Activated gamma-delta T cell treated with anti-CD3 and anti-CD28 coated beads, Interleukin-2, amount 50 U/mL, for 16 hours (primary cell): ENCODE results near the gene SYCP3.
"Not testable (repeated sequence)": the region's sequence is repeated elsewhere in the genome, so short reads cannot be mapped to it uniquely, and the experiment has no call there.

Experiments
- DNase-seq: peaks from one replicate; pipeline ENCODE4 v3.0.0-alpha.2; 2020; ENCODE audit warnings: low read depth

Gene SYCP3

DNA sequence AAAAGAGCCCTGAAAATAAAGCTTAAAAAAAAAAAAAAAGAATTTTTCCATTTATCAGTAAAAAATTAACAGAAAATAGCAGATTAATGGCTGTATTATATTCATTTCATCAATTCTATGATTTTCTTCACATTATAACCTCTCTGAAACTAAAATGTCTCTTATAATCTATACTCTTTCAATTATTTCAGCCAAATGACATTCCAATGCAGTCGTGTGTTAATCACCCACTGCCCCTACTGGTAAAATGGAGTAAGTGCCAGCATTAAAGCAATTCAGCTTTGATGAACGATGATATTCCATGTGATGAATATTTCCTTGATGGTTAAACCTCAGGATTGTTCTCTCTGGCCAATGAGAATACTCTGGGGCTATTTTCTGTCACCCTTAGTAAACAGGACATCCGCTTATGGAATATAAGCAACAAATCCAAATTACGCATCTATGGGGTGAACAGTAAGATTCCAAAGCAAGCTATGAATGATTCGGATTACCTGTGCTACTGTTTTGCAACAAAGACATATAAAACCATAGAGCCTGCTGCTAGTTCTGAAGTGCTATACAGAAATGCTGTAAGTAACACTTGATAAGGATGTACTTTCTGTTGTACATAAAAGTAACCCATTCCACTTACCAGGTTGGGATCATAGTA is 20.3 kb upstream of the SYCP3 start:
- DNase-seq, result no peak

DNA sequence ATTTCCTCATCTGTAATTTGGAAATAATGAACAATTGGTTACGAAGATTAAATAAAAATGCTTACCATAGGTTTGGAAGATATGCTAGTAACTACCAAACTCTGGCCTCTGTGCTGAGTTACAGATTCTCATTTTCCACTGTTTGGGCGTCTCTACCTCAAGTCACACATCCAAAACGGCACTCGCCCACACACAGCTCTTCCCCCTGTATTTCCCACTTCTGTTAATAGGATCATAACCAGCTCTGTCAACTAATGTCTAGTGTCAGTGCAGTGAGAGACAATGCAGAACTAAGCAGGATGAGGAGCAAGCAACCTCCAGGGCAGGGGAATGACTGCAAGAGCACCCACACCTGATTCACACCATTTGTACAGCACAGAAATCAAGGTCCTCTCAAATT is 10.9 kb upstream of the SYCP3 start:
- no peak for DNase-seq

- DNase-seq, result no peak
Measured at GRCh38 chr12:101749657-101750056, 10.4 kb upstream of the SYCP3 start.

DNA sequence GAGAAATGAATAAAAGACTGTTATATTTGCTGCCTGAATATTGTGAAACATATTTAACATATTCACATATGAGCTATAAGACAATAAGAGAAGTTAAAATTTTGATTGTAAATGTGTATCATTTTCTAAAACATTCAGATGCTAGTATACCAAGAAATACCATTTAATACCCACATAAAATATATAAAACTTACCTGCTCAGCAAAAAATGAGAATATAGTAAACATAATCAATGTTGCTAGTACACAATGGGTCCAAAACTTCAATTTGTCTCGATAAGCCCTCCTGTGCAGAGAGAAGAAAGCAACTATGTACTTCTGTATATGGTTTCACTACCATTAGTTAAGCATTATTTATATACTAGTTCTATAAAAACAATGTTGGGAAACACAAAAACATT is 9.6 kb upstream of the SYCP3 start:
- DNase-seq, result no peak

DNA sequence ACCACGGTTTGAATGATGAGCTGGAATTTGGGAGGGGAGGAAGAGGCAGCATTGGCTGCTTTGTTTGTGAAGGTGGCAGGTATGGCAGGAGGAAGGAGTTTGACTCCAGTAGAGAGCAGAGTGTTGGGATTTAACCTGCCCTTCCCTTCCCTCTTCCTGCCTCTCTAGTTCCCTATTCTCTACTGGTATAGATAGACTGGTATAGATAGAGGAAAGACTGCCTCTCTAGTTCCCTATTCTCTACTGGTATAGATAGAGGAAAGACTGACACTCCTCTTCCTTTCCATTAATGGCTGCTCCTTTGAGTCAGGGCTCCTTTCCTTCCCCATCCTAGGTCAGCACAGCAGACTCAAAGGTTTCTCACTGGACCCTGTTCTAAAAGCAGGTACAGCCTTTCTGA is 8.4 kb upstream of the SYCP3 start:
- DNase-seq, result no peak

DNA sequence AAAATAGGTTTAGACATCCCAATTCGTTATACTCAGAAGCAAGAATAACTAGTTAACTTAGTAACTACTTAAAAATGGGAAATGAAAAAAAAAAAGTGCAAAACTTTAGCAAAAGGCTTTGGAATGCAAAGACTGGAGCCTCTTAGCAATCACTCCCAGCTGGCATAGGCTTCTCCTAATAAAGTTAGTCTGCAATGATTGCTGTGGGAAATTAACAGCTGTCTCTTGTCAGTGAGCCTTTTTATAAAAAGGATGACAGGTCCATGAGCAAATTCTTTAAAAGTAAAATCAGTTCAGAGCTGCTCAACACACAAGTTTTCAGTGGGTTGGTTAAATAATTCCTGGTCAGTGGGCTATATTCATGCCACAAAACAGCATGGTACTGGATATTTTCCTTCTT is 7.4 kb upstream of the SYCP3 start:
- DNase-seq, result no peak

- DNase-seq, result no peak
Measured at GRCh38 chr12:101746196-101746595, 6.9 kb upstream of the SYCP3 start.

DNA sequence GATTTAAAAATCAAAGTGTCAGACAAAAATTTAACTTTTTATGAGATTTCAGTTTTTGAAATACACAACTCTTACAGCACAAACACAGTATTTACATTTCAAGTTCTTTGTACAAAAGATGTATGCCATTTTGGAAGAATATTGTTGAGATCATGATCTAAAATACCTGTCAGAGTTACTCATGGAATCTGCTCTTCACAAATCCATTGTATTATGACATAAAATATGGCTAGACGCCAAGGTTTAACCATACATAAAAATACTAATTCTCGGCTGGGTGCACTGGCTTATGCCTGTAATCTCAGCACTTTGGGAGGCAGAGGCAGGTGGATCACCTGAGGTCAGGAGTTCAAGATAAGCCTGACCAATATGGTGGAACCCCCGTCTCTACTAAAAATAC is 6.2 kb upstream of the SYCP3 start:
- DNase-seq, result no peak

DNA sequence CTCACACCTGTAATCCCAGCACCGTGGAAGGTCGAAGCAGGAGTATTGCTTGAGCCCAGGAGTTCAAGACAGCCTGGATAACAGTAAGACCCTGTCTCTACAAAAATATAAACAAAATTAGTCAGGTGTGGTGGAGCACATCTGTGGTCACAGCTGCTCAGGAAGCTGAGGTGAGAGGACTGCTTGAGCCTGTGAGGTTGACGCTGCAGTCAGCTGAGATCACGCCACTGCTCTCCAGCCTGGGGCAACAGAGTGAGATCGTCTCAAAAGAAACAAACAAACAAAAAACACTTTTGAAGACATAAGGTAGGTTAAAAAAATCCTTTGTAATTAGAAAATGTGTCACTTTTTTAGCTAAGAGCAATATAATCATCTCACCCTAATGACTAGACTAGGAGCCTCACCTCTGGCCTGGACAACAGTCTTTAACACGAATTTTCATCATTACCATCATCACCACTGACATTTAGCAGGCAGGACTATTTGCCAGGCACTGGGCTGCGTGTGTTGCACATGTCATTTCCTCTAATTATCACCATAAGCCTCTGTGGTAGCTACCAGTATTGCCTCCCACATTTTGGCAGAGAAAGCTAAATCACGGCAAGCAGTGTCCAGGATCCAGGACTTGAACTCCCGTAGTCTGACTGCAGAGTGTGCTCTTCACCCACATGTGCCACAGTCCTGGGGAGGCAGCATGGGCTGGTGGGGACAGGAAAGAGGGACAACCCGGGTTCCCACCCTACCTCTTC is 4.6 kb upstream of the SYCP3 start:
- DNase-seq, result no peak

DNA sequence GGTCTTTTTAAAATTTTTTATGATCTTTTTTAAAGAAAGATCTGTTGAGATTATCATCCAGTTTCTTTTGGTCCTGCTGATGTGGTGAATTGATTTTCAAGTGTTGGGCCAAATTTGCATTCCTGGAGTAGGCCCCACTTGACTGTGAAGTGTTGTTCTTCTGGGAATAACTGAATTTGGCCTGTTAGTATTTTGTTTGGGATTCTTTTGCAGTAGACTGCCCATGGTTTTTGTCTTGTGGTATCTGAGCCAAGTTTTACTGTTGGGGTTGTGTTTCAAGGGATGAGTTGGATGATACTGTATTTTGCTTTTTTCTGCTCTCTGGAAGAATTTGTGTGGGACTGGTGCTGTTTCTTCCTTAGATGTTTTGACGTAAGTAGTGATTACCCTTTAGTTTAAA is 4.0 kb upstream of the SYCP3 start:
- DNase-seq, result no peak

DNA sequence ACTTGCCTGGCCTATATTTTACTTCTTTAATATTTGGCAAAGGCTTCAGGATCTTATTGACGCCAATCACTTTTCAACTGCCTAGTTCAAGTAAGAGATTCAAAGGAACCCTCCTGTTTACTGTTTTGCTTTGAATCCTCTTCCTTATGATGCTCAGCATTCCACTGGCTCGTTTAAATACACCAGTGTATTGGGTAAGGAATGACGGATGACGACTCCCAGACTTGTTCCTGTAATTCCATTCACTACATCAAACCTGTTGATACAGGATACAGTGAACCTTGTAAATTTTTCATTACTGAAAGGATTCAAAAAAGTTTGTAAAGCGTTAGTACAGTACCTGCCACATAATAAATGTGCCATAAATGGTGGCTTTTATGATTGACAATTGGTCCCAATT is 1.7 kb upstream of the SYCP3 start:
- no peak for DNase-seq

DNA sequence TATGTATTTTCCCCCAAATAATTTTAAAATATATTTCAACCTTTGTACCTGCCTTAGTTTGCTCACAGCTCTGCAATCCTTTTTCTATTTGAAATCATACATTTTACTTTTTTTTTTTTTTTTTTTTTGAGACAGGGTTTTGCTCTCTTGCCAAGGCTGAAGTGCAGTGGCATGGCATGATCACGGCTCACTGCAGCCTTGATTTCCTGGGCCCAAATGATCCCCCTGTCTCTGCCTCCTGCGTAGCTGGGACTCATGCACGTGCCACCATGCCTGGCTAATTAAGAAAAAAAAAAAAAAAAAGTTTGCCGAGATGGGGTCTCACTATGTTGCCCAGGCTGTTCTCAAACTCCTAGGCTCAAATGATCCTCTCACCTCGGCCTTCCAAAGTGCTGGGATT is 1.3 kb upstream of the SYCP3 start:
- no peak for DNase-seq

- DNase-seq, result no peak
Measured at GRCh38 chr12:101737476-101737875, 1.8 kb downstream of the SYCP3 start.

DNA sequence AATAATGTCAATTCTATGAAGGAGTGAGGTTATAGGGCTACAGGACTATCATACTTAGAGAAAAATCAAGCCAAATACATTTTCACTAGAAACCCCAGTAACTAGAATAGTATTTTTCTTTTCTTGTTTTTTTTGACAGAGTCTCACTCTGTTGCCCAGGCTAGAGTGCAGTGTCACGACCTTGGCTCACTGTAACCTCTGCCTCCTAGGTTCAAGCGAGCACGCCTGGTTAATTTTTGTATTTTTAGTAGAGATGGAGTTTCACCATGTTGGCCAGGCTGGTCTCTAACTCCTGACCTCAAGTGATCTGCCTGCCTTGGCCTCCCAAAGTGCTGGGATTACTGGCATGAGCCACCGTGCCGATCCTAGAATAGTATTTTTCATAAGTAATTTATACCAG is 4.8 kb downstream of the SYCP3 start:
- DNase-seq, result not testable (repeated sequence)

DNA sequence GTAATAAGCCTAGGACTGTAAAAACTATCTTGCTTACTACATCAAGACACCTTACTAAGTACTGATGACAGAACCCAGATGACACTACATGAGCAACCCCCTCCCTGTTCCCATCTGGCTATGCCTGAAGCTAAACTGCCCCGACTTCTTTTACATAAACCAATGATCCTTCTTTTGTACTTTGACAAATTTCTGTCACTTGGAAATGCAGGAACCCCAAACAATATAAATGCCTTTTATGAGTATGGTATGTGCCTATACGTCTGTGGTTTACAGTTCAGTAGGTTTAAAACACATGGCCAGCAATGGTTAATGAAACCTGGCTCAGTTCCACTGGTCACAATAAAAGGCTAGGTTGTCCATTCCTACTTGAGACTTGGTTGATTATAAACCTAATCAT is 6.1 kb downstream of the SYCP3 start:
- DNase-seq, result no peak

DNA sequence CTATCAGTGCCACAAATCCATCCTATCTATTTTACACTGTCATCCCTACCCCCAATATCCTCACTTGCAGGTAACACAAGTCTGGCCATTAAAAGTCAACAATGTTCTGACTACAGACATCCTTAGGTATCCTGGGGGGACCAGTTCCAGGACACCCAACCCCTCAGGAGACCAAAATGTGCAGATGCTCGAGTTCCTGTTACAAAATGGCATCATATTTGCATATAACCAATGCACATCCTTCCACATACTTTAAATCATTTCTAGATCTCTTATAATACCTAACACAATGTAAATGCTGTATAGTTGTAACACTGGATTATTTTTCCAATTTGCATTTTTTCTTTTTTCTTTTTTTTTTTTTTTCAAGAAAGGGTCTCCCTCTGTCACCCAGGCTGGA is 6.9 kb downstream of the SYCP3 start:
- no peak for DNase-seq

- no peak for DNase-seq
Measured at GRCh38 chr12:101729842-101730241, 9.4 kb downstream of the SYCP3 start.

GRCh38 chr12:101727098-101727497 is 12.2 kb downstream of the SYCP3 start:
- DNase-seq, result no peak

DNA sequence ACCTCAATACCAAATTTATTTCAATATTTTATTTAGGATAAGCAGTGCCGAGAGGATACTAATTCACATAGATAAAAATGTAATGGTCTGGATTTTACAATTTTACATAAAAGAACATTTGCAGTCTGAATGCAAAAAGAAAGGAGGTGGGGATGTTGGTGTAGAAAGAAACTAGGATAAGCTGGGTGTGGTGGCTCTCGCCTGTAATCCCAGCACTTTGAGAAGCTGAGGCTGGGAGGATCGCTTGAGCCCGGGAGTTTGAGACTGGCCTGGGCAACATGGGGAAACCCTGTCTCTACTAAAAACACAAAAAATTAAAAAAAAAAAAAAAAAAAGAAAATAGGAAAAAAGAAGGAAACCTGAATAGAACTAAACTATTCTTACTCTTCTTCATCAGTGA is 16.9 kb downstream of the SYCP3 start:
- no peak for DNase-seq

DNA sequence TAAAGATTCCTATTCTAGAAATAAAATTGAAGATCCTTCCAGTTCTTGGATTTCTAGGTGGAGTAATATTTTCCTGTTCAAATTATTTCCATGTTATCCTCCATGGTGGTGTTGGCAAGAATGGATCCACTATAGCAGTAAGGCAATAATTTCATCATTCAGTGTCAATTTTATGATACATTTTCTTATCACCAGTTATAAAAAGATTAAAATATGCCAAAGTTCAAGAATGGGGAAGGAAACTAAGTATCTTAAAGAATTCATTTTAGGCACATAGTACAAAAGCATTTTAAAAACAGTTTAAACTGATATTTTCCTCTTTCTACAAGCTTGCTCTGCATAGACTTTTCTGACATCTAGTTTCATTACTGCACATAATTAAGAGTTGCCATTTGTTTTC is 19.1 kb downstream of the SYCP3 start:
- DNase-seq, result no peak

DNA sequence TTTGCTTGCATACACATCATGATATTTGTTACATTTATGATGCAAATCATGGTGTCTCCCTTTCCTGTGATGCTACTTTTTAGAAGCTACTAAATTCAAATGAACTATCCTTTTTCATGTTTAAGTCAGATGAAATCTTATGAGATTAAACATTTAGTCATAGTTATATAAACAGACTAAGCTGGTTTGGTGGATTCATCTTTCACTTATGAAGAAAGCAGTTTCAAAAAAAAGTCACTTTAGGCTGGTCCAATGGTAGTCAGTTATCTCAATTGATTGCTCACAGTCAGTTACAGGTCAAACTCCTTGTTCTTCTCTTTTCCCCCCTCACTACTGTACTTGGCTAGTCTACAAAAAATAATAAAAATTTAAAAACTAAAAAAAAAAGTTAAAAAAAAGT is 19.7 kb downstream of the SYCP3 start:
- DNase-seq, result no peak

DNA sequence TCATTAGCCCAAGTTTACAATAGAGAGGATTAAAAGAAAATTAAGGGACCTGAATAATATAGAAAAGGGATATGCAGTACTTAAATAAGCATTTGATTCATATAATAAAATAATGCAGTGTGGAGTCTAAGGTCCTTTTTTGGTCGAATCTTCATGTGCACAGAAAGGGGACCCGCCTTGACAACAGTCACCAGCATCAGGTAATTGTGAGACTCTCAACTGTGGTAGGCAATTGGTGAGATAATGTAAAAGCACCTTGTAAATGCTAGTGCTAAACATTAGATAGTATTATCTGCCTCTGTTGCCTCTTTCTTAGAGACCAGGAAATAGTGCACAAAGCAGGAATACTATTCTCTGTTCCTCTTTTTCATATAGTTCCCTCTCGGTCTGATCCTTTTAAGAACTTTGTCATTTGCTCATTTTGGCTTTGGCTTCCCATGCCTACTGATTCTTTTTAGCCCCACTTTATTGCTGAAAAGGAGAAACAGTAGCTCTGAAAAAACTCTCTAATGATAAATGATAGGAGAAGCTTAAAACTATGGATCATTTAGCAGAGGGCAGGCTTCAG is 24.3 kb downstream of the SYCP3 start:
- DNase-seq, result no peak

DNA sequence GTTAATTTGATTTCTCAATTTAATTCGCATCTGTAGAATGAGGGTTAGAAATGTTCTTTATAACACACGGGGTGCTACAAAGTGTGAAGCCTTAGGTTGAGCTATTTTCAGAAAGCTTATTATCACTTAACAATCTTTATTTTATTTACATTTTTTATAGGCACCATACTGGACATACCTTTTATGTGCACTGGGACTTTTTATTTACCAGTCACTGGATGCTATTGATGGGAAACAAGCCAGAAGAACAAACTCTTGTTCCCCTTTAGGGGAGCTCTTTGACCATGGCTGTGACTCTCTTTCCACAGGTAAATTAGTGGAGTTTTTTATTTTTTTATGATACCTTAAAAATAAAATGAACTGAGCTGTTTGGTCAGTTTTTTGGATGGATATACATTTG is 25.3 kb downstream of the SYCP3 start:
- DNase-seq, result no peak
